DND-41 (cell line): ENCODE data around the gene DOCK8.

Experiments
- CTCF ChIP-seq: IDR thresholded peaks from 2 replicates; pipeline ENCODE4 v1.5.1; 2012; ENCODE audit warnings: borderline replicate concordance, low read length, moderate library complexity, mild to moderate bottlenecking; ENCODE audit not compliant: poor library complexity, severe bottlenecking; ENCODE audit errors: extremely low read depth
- EZH2 ChIP-seq: IDR thresholded peaks from 3 replicates; pipeline ENCODE4 v1.6.1; 2012; ENCODE audit warnings: borderline replicate concordance, low read depth, mild to moderate bottlenecking, moderate library complexity, low read length, inconsistent platforms; ENCODE audit not compliant: severe bottlenecking

GRCh38 chr9:398085-398484, 183.4 kb downstream of the DOCK8 start:
- TF ChIP-seq EZH2 (no peak), CTCF (no peak)
